ENCODE measurements around the gene LRRC74A.

LRRC74A gene

GRCh38 chr14:76780875-76781647 lies 45.1 kb upstream of the LRRC74A start:
- TF ChIP-seq CTCF (IDR thresholded peaks at IDR 0.05) = no peak

- TF ChIP-seq CTCF (IDR thresholded peaks at IDR 0.05) = no peak
Observed at GRCh38 chr14:76781648-76782051, 44.6 kb upstream of the LRRC74A start.

- no peak for TF ChIP-seq CTCF (IDR thresholded peaks at IDR 0.05)
Observed at GRCh38 chr14:76782115-76782884, 43.9 kb upstream of the LRRC74A start.

- TF ChIP-seq CTCF (IDR thresholded peaks at IDR 0.05) = no peak
Observed at GRCh38 chr14:76782885-76783566, 43.2 kb upstream of the LRRC74A start.

- TF ChIP-seq CTCF (IDR thresholded peaks at IDR 0.05) = no peak
Observed at GRCh38 chr14:76784266-76784874, 41.8 kb upstream of the LRRC74A start.

- peak; percentile 73 for TF ChIP-seq CTCF (IDR thresholded peaks at IDR 0.05)
Observed at GRCh38 chr14:76784881-76785280, 41.3 kb upstream of the LRRC74A start.

- no peak for TF ChIP-seq CTCF (IDR thresholded peaks at IDR 0.05)
Observed at GRCh38 chr14:76786601-76787000, 39.6 kb upstream of the LRRC74A start.
